GM18858 (cell line): Measurements from ENCODE around the gene IQSEC1.

Experiments used
- ATAC-seq: cut with Tn5 transposase; IDR thresholded peaks from one replicate; pipeline ENCODE4 v1.9.1; 2021; ENCODE audit not compliant: unreplicated experiment

Gene IQSEC1

GRCh38 chr3:12898965-12899755 is 174.1 kb downstream of the IQSEC1 start:
- no peak for ATAC-seq

DNA sequence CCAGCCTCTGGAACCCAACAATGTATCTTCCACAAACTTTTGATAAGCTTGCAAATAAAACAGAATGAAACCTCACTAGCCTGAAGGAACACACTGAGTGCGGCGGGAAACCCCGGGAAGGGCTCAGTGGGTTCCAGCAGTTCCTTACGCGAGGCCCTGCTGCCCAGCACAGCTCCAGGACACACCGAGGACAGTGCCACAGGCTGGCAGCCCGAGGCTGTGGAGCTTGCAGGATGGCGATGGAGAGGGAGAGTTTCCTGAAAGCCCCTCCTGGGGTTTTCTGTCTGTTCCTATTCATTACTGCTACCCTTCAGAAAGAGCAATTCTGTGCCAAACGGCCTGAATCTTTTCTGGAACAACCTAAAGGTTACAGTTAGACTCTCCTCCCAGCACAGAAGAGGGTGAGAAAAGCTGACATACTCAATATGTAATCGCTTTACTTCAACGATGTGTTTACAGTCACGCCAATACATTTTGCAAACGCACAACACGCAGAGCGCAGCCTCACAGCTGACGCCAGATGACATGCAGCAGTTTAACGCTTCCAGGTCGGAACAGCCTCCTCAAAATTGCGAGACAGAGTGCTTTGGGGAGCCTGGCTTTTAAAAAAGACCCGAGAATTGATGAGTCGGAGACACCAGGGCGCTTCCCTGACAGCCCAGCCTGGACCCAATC is 174.8 kb downstream of the IQSEC1 start:
- ATAC-seq: no peak

- ATAC-seq: no peak
Observed at GRCh38 chr3:12897381-12898289, 175.6 kb downstream of the IQSEC1 start.

GRCh38 chr3:12896063-12896985 is 176.9 kb downstream of the IQSEC1 start:
- ATAC-seq: no peak

GRCh38 chr3:12895391-12896062 is 177.7 kb downstream of the IQSEC1 start:
- ATAC-seq: no peak

DNA sequence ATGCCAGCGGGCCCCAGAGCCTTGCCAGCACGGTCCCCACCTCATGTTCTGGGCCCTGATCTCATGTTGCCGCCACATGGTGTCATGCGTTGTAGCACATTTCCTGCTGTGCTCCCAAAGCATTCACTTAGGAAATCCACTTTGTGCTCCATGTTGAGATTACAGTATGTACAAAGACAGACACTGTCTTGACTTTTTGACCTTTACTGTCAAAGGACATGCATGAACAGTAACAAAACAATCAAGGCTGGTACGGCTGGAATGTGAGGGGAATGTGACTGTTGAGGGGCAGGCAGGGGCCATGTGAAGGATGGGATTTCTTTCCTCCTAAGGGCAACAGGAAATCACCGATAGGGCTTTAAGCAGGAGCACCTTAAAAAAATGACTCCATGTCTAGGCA is 178.6 kb downstream of the IQSEC1 start:
- no peak for ATAC-seq

DNA sequence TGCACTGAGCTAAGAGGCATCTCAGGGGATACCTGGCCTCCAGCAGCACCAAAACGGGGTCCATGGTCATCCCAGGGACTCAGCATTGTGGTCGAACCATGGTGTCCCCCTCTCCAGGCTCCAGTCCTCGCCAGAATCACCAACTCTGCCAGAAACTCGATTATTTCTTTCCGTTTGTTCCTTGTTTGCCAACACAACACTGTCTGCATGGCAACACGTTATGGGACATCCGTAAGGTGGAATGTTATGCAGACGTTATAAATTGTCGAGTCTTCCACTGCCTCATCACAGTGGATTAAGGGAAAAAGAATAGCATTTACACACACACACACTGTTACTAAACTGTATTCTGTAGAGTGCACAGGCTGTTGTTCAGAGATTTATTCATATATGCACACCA is 179.4 kb downstream of the IQSEC1 start:
- no peak for ATAC-seq

- ATAC-seq: no peak
Observed at GRCh38 chr3:12893247-12893646, 180.0 kb downstream of the IQSEC1 start.

DNA sequence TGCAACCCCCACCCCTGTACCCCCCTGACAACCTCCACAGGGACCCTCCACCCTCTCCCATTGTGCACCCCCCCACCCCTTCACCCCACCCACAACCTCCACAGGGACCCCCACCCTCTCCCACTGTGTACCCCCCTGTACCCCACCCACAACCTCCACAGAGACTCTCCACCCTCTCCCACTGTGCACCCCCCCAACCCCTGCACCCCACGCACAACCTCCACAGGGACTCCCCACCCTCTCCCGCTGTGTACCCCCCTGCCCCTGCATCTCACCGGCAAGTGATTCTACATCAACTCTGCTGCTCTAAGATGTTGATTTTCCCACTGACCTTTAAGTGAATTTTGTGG is 180.4 kb downstream of the IQSEC1 start:
- ATAC-seq: no peak

GRCh38 chr3:12891985-12892839 is 181.0 kb downstream of the IQSEC1 start:
- no peak for ATAC-seq

- no peak for ATAC-seq
Observed at GRCh38 chr3:12891391-12891984, 181.7 kb downstream of the IQSEC1 start.

- no peak for ATAC-seq
Observed at GRCh38 chr3:12890610-12891390, 182.4 kb downstream of the IQSEC1 start.

DNA sequence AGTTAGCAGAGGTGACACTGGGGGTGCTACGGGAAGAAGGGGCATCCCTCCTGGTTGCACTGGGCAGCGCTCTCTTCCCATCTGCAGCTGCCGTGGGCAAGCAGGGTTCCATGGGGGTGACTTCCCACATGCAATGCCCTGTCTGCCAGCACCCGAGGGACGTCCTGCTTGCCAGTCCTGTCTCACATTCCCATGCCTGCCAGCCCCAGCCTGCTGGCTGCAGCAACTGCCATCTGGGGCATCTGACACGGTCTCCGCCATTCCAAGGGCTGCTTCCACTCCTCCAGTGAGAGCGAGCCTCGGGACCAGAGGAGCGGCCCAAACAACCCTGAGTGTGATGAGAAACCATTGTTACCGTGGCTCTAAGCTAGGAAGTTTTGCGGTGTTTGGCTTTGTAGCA is 186.5 kb downstream of the IQSEC1 start:
- ATAC-seq: no peak

DNA sequence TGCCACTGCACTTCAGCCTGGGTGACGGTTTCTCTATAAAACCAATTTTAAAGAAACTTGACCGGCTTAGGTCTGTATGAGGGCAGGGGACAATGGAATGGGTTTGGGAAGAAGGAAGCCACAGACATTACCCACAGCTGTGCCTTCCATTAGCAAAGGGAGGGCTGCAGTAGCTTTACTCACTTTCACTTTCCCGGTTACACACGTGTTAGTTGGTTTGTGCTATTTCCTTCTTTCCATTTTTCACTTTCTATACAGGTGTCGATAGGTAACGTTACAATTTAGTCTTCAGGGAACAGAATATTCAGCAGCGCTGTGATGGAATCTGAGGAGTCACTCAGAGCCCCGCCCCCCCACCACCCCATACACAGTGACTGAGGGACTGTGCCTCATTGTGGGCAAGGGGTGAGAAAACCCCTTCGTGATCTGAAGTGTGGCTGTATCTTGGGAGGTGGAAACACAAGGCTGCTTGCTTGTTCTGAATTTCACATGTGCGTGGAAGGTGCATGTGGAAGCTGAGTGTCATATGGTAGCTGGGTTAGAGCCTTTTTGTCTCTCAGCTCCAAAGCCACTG is 187.0 kb downstream of the IQSEC1 start:
- ATAC-seq: peak; percentile 48

GRCh38 chr3:12885583-12885930 is 187.7 kb downstream of the IQSEC1 start:
- no peak for ATAC-seq

- ATAC-seq: no peak
Observed at GRCh38 chr3:12884790-12885582, 188.2 kb downstream of the IQSEC1 start.

- ATAC-seq: no peak
Observed at GRCh38 chr3:12884186-12884680, 189.0 kb downstream of the IQSEC1 start.
